GM18951 (cell line): ENCODE measurements around the gene CTSZ.
"Not testable (repeated sequence)": the region's sequence is repeated elsewhere in the genome, so short reads cannot be mapped to it uniquely, and the experiment has no call there.

Experiments used
- POLR2A ChIP-seq: IDR thresholded peaks from 4 replicates; pipeline ENCODE4 v1.6.1; 2011; ENCODE audit warnings: mild to moderate bottlenecking; ENCODE audit not compliant: insufficient read length, insufficient read depth; ENCODE audit errors: extremely low read depth
- in situ Hi-C: fragments of 300-500 bp; cut with MboI; formaldehyde crosslinking; loops from one replicate; pipeline ENCODE4 v1.12.0; 2022; ENCODE audit warnings: low sequenced_read_pairs, mixed read lengths, inconsistent platforms; ENCODE audit not compliant: unreplicated experiment

CTSZ gene

DNA sequence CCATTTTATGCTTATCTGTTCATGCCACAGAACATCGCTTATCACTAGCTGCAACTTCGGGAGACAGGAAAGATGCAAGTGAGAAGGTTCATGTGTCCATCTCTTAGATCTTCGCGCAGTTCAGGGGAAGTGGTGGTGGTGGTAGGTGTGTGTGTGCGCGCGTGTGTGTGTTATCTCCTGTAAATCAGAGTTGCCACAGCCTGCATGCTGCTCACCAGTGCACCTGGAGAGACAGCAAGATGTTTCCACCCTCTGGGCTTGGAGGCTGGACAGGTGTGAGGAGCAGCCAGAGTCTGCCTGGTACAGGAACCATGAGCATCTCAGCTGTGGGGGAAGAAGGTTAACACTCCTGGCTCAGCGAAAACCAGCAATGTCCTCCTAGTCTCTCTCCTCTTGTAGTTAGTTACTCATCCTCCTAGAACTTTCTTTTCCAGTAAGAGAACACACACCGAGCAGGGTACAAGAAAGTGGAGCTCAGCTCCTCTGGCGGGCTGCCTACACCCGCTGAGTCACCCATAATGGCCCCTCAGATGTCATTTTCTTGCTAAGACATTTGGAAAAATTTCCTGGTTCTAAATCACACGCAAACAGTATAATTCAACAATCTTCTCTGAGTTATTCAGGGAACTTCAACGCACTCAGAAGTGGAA is 7.0 kb upstream of the CTSZ start:
- in situ Hi-C loops = no loop called here
- no peak for TF ChIP-seq POLR2A

DNA sequence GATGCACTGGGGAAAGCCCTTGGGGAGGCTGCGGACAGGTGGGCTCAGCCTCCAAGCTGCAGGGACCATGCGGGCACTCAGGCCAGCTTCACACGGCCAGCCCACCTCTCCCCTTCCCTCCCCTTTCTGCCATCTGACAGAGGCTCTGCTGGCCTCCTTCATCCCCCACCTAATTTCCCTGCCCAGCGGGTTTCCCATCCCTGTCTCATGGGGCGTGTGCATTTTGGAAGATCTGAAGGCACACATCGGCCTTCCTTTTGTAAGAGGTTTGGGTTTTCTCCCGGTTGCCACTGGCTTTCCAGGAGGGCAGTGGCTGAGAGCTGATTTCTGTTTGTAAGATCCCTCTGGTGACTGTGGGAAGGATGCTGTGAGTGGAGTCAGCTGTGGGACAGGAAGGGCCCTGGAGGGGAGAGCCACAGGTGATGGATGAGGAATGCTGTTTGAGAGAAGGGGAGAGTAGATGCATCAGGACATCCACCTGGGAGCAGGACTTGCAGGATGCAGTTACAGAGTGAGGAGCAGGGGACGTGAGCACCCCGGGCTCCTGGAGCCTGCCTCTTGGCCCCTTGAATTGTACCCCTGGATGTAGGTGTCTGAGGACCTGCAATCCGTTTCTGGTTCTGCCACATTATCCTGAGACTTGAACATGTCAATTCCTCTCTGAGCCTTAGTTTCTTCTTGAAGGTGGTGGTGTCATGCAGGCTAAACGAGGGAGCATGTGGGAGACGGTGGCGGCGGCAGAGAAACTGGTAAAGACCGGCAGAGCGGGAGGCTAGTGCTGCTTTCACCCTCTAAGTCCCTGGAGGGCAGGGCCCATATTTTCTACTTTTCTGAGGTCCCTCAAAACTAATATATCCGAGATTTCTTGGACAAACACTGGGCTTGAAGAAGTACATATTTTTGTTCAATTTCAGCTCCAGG is 6.2 kb upstream of the CTSZ start:
- no peak for TF ChIP-seq POLR2A
- in situ Hi-C loops = no loop called here

GRCh38 chr20:59011874-59012157 is 4.8 kb upstream of the CTSZ start:
- in situ Hi-C loops = not testable (repeated sequence)

DNA sequence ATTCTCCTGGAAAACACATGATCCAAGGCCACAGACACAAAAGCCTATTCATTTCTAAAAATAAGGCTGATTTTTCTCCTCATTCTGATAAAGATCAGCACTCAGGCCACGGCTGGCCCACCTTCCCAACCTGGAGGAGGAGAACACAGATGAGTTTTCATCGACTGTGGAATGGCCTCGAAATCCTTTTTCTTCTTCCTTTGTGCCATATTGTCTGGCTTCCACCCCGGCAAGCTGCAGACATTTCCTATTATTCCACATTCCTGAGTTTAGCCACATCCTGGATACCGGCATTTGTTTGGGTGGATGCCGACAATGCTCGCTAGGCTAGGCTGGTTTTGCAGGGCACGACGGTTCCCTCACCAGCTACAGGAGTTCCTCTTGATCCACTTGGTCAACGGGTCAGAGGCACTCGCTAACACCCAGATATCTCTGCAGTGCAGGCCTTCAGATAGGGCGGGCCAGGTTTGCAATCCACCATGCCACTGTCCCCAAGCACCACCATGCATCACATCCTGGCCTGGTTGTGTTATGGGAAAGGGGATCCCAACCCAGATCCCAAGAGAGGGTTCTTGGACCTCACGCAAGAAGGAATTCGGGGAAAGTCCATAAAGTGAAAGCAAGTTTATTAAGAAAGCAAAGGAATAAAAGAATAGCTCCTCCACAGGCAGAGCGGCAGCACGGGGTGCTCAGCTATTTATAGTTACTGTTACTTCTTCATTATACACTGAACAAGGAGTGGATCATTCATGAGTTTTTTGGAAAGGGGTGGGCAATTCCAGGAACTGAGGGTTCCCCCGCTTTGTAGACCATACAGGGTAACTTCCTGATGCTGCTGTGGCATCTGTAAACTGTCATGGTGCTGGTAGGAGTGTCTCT is 4.2 kb upstream of the CTSZ start:
- TF ChIP-seq POLR2A = no peak
- in situ Hi-C loops = no loop called here

DNA sequence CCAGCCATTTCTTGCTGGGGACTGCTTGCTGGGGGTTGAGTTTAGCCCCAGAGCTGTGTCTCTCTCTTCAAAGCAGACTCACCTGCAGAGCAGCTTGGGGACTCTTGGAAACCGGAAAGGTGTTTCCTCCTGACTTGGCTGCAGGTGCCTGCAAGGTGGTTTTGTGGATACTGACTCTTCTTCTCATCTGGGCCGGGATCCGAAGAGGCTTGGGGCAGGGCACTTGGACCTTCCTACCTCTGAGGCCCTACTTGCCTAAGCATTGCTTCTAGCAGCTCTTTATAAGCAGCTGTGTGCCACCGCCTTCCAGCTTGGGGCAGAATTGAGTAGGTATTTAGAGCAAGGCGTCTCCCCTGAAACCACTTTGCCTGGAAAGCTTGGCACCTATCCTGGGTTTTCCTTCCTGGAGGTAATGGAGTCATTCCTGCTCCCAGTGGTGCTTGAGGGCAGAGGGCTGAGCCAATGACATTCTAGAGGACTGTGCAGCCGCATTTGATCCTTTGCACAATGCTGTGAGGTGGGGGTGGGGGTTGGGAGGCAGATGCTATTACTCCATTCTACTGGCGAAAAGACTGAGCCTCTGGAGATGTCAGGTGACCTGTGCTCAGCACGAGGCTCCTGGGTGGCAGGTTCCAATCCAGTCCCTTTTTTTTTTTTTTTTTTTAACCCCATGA is 3.4 kb upstream of the CTSZ start:
- in situ Hi-C loops = no loop called here
- TF ChIP-seq POLR2A = no peak

GRCh38 chr20:59008715-59009336 is 1.8 kb upstream of the CTSZ start:
- in situ Hi-C loops = no loop called here
- no peak for TF ChIP-seq POLR2A

DNA sequence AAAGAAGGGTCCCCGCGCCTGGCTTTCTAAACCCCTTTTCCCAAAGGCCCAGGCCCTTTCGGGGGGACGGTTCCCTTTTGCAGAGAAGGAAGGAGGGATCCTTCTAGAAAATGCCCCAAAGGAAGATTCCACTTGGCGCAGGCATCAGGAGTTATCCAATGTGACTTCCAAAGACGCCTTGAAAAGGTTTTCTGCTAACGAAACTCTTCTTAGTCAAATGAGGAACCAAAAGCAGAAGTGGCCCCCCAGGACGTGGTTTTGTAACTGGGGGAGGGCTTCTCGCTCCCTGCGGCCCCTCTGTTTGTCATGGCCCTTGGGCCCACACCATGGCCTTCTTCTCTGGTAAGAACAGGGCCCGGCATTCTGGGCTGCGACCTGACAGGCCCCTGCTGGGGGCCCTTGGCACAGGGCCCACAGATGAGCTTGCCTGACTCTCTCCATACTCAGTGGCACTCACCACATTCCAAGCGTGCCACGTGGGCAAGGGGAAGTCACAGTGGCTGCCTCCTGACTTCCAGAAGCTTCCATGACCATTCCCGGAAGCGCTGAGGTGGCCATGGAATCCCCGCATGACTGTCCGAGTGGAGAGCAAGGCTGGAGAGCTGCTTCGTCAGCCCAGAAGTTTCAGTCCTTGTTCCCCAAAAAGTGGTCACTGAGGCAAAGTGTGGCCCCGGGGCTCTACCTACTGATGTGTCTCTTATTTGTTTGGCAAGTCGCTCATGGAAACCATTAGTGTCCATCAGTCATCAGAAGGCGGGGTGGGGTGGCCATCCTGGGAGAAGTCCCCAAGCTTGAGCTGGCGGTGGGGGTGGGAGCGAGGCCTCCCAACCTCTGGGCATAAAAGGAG is 834 bp upstream of the CTSZ start:
- peak; percentile 39 for TF ChIP-seq POLR2A
- in situ Hi-C loops = no loop called here

- in situ Hi-C loops = no loop called here
Measured at GRCh38 chr20:59006167-59006863, 739 bp downstream of the CTSZ start.

GRCh38 chr20:59005523-59006166 is 1.4 kb downstream of the CTSZ start:
- in situ Hi-C loops = no loop called here
- TF ChIP-seq POLR2A = no peak

More at GRCh38 chr20:59006167-59006863, 739 bp downstream of the CTSZ start:
- TF ChIP-seq POLR2A = peak; percentile 2

GRCh38 chr20:59004763-59005522 is 2.1 kb downstream of the CTSZ start:
- TF ChIP-seq POLR2A = peak; percentile 47
- in situ Hi-C loops = no loop called here

- in situ Hi-C loops = no loop called here
- TF ChIP-seq POLR2A = no peak
Measured at GRCh38 chr20:59004493-59004762, 2.6 kb downstream of the CTSZ start.
